Measurements from ENCODE around the gene CTSH. TPM values are rescaled to one million over a fixed set of nuclear protein-coding genes. Genes with fewer than 3 reads are reported as not detected.

Gene CTSH
- total and polyA plus RNA-seq, 7 experiments from 2014 or later = 8.4 to 98.4 (median 11.4) TPM

DNA sequence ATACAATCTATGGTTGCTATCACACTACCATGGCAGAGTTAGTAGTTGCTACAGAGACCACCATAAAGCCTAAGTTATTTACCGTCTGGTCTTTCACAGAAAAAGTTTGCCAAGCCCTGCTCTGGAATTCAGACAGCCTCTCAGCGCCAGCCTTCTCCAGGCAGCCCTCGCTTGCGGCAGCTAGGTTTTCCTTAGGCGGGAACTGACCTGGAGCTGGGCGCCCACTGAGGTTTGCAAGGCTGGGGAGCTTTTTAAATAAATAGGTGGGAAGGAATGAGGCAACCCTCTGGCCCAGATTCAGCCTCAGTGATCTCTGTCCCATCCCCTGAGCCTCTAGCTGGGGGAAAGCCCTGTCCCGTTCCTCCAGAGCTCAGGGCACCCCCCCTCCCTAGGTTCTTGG lies 1.2 kb downstream of the CTSH start:
- H3K27ac Mint-ChIP-seq = peak overlapping the region in 1 of 9 donors; percentile 59

GRCh38 chr15:78942741-78943140 lies 2.1 kb downstream of the CTSH start:
- Histone ChIP-seq H3K27ac (ENCODE audit: low read depth, low read length) (no peak overlapping the region), H3K9me3 (ENCODE audit: control insufficient read depth in 2 of 3, low read length in 3 of 3) (no peaks in the 10 kb centered on the region), H3K4me3 (ENCODE audit: low read length) (no peak overlapping the region), H3K27me3 (ENCODE audit: control insufficient read depth in 2 of 2, insufficient read depth in 2 of 2, low read length in 2 of 2) (no peaks in the 10 kb centered on the region), H3K4me1 (ENCODE audit: control insufficient read depth in 2 of 2, insufficient read depth in 2 of 2, low read length in 2 of 2) (peaks cover 0 to 6% of the 10 kb centered on the region in 2 donors), H3K36me3 (ENCODE audit: control insufficient read depth in 2 of 3, insufficient read depth in 3 of 3, low read length in 3 of 3) (no peaks in the 10 kb centered on the region)
- H3K36me3 Mint-ChIP-seq = peaks cover 0 to 17% (median 0%) of the 10 kb centered on the region in 5 donors
- no peak for DNase-seq
- peaks cover 0 to 6% (median 0%) of the 10 kb centered on the region in 11 donors for H3K9me3 Mint-ChIP-seq
- H3K4me3 Mint-ChIP-seq = no peak overlapping the region
- ChIA-PET POLR2A (no interaction called here), CTCF (no interaction called here)
- peaks cover 4 to 37% (median 13%) of the 10 kb centered on the region in 5 donors for H3K27me3 Mint-ChIP-seq
- no peak for ATAC-seq
- intact Hi-C loops (cut with micrococcal nuclease) = loop anchor here in 1 of 2 donors (5.0 kb wide), 1 partner anchor 35 kb away; no protein-coding TSS in a partner anchor
- no peak overlapping the region for H3K27ac Mint-ChIP-seq
- peaks cover 0 to 28% (median 11%) of the 10 kb centered on the region in 7 donors for H3K4me1 Mint-ChIP-seq

More for the DNA sequence above, 1.2 kb downstream of the CTSH start:
- H3K4me3 Mint-ChIP-seq = peak overlapping the region in 8 of 10 donors; percentile 2 to 89 (median 70)
- ChIA-PET POLR2A (no interaction called here), CTCF (no interaction called here)
- H3K9me3 ChIP-seq (ENCODE audit: control insufficient read depth in 2 of 3, low read length in 3 of 3) = no peaks in the 10 kb centered on the region
- ATAC-seq (no peak), DNase-seq (no peak)
- no peaks in the 10 kb centered on the region for H3K36me3 ChIP-seq (ENCODE audit: control insufficient read depth in 2 of 3, insufficient read depth in 3 of 3, low read length in 3 of 3)
- no peak overlapping the region for H3K4me3 ChIP-seq (ENCODE audit: low read length)
- H3K27ac ChIP-seq (ENCODE audit: low read depth, low read length) = no peak overlapping the region
- peaks cover 0 to 19% (median 10%) of the 10 kb centered on the region in 7 donors for H3K4me1 Mint-ChIP-seq
- intact Hi-C loops (cut with micrococcal nuclease) = loop anchor here in 1 of 2 donors (2.0 to 5.0 kb wide), 2 partner anchors 34 to 71 kb away; partner anchors contain the start of gene MORF4L1
- H3K27me3 Mint-ChIP-seq = peaks cover under 1 to 37% (median 6%) of the 10 kb centered on the region in 5 donors
- H3K36me3 Mint-ChIP-seq = peaks cover 0 to 10% (median 0%) of the 10 kb centered on the region in 5 donors
- H3K9me3 Mint-ChIP-seq = peaks cover 0 to 2% (median 0%) of the 10 kb centered on the region in 11 donors
- H3K4me1 ChIP-seq (ENCODE audit: control insufficient read depth in 2 of 2, insufficient read depth in 2 of 2, low read length in 2 of 2) = peaks cover 0 to 6% of the 10 kb centered on the region in 2 donors
- H3K27me3 ChIP-seq (ENCODE audit: control insufficient read depth in 2 of 2, insufficient read depth in 2 of 2, low read length in 2 of 2) = no peaks in the 10 kb centered on the region

DNA sequence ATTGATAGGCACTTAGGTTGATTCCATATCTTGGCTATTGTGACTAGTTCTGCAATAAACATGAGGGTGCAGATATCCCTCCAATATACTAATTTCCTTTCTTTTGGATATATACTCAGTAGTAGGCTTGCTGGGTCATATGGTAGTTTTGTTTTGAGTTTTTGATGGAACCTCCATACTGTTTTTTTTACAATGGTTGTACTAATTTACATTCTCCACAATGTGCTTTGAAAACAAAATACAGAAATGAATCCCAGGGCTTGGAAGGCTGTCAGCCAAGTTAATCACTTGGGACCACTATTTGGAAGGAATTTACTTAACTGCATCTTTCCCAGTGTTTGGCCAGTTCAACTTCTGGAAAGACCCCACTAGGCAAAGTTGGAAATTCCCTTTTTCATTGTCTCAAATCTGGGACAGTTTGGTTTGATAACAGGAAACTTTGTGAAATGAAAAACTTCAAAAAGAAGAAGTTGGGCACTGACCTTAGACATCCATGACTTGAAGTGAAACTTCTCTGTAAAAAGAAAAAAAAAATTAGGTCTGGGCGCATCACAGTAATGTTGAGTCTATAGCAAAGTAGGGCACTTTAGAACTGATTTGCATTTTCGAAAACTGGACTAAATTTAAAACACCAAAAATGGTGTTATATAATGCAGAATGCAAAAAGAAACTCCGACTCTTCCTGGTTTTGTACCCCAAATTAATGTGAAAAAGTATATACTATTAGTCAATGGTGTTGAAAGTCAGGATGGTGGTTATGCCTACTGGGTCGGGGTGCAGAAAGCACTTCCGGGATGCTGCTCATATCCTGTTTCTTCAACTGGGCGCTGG lies 6.0 kb downstream of the CTSH start:
- H3K4me1 ChIP-seq (ENCODE audit: control insufficient read depth in 2 of 2, insufficient read depth in 2 of 2, low read length in 2 of 2) = no peaks in the 10 kb centered on the region
- intact Hi-C loops (cut with micrococcal nuclease) = no loop called here
- ChIA-PET POLR2A (no interaction called here), CTCF (no interaction called here)
- H3K9me3 ChIP-seq (ENCODE audit: control insufficient read depth in 2 of 3, low read length in 3 of 3) = no peaks in the 10 kb centered on the region
- H3K27me3 ChIP-seq (ENCODE audit: control insufficient read depth in 2 of 2, insufficient read depth in 2 of 2, low read length in 2 of 2) = no peaks in the 10 kb centered on the region
- H3K4me3 Mint-ChIP-seq = peak overlapping the region in 2 of 10 donors; percentile 9 to 77
- peak overlapping the region in 2 of 9 donors; percentile 28 to 44 for H3K27ac Mint-ChIP-seq
- peaks cover 0 to 25% (median 0%) of the 10 kb centered on the region in 5 donors for H3K36me3 Mint-ChIP-seq
- no peaks in the 10 kb centered on the region for H3K36me3 ChIP-seq (ENCODE audit: control insufficient read depth in 2 of 3, insufficient read depth in 3 of 3, low read length in 3 of 3)
- H3K4me1 Mint-ChIP-seq = peaks cover 0 to 44% (median 11%) of the 10 kb centered on the region in 7 donors
- DNase-seq = no peak
- H3K9me3 Mint-ChIP-seq = peaks cover 0 to 6% (median 0%) of the 10 kb centered on the region in 11 donors
- peak; percentile 81 for ATAC-seq
- peaks cover 4 to 28% (median 9%) of the 10 kb centered on the region in 5 donors for H3K27me3 Mint-ChIP-seq
- H3K4me3 ChIP-seq (ENCODE audit: low read length) = no peak overlapping the region
- H3K27ac ChIP-seq (ENCODE audit: low read depth, low read length) = no peak overlapping the region

- ATAC-seq (no peak), DNase-seq (peak in 1 of 9 donors; percentile 42)
- POLR2A ChIA-PET = no interaction called here
- Mint-ChIP-seq H3K36me3 (peaks cover 0 to 23% (median 0%) of the 10 kb centered on the region in 5 donors), H3K4me1 (peaks cover 0 to 44% (median 13%) of the 10 kb centered on the region in 7 donors), H3K27me3 (peaks cover 0 to 23% (median 5%) of the 10 kb centered on the region in 5 donors), H3K9me3 (peaks cover 0 to 6% (median 0%) of the 10 kb centered on the region in 11 donors), H3K27ac (peak overlapping the region in 1 of 9 donors; percentile 76), H3K4me3 (peak overlapping the region in 3 of 10 donors; percentile 3 to 75 (median 12))
- CTCF ChIA-PET = no interaction called here
- Histone ChIP-seq H3K27me3 (ENCODE audit: control insufficient read depth in 2 of 2, insufficient read depth in 2 of 2, low read length in 2 of 2) (no peaks in the 10 kb centered on the region), H3K9me3 (ENCODE audit: control insufficient read depth in 2 of 3, low read length in 3 of 3) (no peaks in the 10 kb centered on the region), H3K4me3 (ENCODE audit: low read length) (no peak overlapping the region), H3K36me3 (ENCODE audit: control insufficient read depth in 2 of 3, insufficient read depth in 3 of 3, low read length in 3 of 3) (no peaks in the 10 kb centered on the region), H3K4me1 (ENCODE audit: control insufficient read depth in 2 of 2, insufficient read depth in 2 of 2, low read length in 2 of 2) (no peaks in the 10 kb centered on the region), H3K27ac (ENCODE audit: low read depth, low read length) (no peak overlapping the region)
- intact Hi-C loops (cut with micrococcal nuclease) = no loop called here
These were observed 7.6 kb downstream of the CTSH start for GRCh38 chr15:78937132-78937739.

DNA sequence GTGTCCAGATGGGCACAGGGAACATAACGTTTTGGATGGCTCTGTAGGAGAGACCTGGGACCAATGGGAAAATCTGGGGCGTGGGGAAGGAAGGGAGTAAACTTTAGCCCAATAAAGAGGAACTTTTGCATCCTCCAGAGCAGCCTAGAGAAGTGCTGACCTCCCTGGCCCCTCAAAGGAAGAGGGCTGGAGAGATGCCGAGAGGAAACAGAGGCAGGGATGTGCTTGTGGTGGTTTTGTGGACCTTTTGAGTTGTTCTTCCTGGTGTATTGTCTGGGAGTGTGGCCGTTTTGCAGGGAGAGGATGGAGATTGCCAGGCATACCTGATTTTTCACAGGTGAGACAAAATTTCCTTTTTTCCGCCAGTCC lies 10.2 kb downstream of the CTSH start:
- H3K4me3 ChIP-seq (ENCODE audit: low read length) = no peak overlapping the region
- CTCF ChIA-PET = no interaction called here
- intact Hi-C loops (cut with micrococcal nuclease) = no loop called here
- H3K4me1 ChIP-seq (ENCODE audit: control insufficient read depth in 2 of 2, insufficient read depth in 2 of 2, low read length in 2 of 2) = no peaks in the 10 kb centered on the region
- Mint-ChIP-seq H3K27me3 (peaks cover 0 to 23% (median 5%) of the 10 kb centered on the region in 5 donors), H3K4me3 (peak overlapping the region in 1 of 10 donors; percentile 21), H3K4me1 (peaks cover 0 to 43% (median 13%) of the 10 kb centered on the region in 7 donors), H3K27ac (peak overlapping the region in 2 of 9 donors; percentile 42 to 70), H3K9me3 (peaks cover 0 to 6% (median 0%) of the 10 kb centered on the region in 11 donors), H3K36me3 (peaks cover 0 to 23% (median 0%) of the 10 kb centered on the region in 5 donors)
- POLR2A ChIA-PET = no interaction called here
- no peaks in the 10 kb centered on the region for H3K9me3 ChIP-seq (ENCODE audit: control insufficient read depth in 2 of 3, low read length in 3 of 3)
- no peaks in the 10 kb centered on the region for H3K27me3 ChIP-seq (ENCODE audit: control insufficient read depth in 2 of 2, insufficient read depth in 2 of 2, low read length in 2 of 2)
- H3K36me3 ChIP-seq (ENCODE audit: control insufficient read depth in 2 of 3, insufficient read depth in 3 of 3, low read length in 3 of 3) = no peaks in the 10 kb centered on the region
- no peak overlapping the region for H3K27ac ChIP-seq (ENCODE audit: low read depth, low read length)
- DNase-seq (no peak), ATAC-seq (no peak)

DNA sequence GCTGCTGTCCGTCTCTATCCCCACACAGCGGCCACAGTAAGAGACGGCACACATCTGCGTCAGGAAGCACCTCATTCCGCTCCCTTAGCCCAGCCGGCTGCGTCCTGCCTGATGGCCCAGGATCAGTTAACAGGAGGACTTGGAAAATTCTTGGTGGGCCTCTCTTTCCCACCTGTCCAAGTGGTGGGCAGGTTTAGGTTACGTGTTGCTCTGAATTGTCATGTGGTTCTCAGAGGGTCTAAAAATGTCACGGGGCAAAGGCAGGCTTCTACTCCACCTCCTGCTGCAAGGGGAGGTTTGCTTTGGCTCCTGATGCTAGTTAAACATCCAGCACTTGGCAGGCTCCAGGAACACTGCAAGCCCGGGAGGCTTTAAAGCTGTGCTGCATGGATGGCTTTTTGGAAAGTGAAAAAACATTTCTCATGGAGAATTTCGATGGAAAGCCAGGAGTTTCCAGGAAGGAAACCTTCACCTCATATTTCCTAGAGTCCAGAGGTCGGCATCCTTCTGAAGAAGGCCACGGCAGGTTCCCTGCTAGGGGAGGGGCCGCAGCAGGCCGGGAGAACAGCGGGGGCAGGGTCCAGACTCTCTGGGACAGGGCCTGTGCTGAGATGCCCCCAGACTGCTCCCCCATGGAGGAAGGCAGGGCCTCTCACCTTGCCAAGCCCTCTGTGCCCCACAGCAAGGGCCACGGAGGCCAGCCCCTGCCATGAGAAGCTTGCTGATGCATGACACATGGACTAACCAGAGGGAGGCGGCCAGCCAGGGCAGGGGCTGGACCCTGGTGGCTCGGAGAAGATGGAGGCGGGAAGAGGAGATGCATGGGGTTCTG lies 10.8 kb downstream of the CTSH start:
- Histone ChIP-seq H3K9me3 (ENCODE audit: control insufficient read depth in 2 of 3, low read length in 3 of 3) (no peaks in the 10 kb centered on the region), H3K4me3 (ENCODE audit: low read length) (no peak overlapping the region), H3K27me3 (ENCODE audit: control insufficient read depth in 2 of 2, insufficient read depth in 2 of 2, low read length in 2 of 2) (no peaks in the 10 kb centered on the region), H3K27ac (ENCODE audit: low read depth, low read length) (no peak overlapping the region), H3K4me1 (ENCODE audit: control insufficient read depth in 2 of 2, insufficient read depth in 2 of 2, low read length in 2 of 2) (no peaks in the 10 kb centered on the region), H3K36me3 (ENCODE audit: control insufficient read depth in 2 of 3, insufficient read depth in 3 of 3, low read length in 3 of 3) (no peaks in the 10 kb centered on the region)
- Mint-ChIP-seq H3K27me3 (peaks cover 0 to 19% (median 5%) of the 10 kb centered on the region in 5 donors), H3K27ac (peak overlapping the region in 1 of 9 donors; percentile 47), H3K4me1 (peaks cover 0 to 38% (median 8%) of the 10 kb centered on the region in 7 donors), H3K4me3 (peak overlapping the region in 1 of 10 donors; percentile 21), H3K36me3 (peaks cover 0 to 20% (median 0%) of the 10 kb centered on the region in 5 donors), H3K9me3 (peaks cover 0 to 4% (median 0%) of the 10 kb centered on the region in 11 donors)
- ATAC-seq (no peak), DNase-seq (no peak)
- POLR2A ChIA-PET = no interaction called here
- intact Hi-C loops (cut with micrococcal nuclease) = no loop called here
- CTCF ChIA-PET = no interaction called here

Data from naive thymus-derived CD4-positive, alpha-beta T cell (primary cell).